GM23338 (cell line): ENCODE measurements around the gene SPATC1L.

Experiments used
- CREB1 ChIP-seq: fragments of 250-450 bp; sonication (Bioruptor Pico); IDR thresholded peaks from 2 replicates; pipeline ENCODE4 v1.5.0; 2020; ENCODE audit warnings: low read depth, mild to moderate bottlenecking, moderate library complexity
- EZH2 ChIP-seq: fragments of 200-600 bp; sonication (generic); IDR thresholded peaks from one replicate; pipeline ENCODE4 v1.8.0; 2017; ENCODE audit warnings: antibody characterized with exemption, mild to moderate bottlenecking, low read depth; ENCODE audit not compliant: unreplicated experiment
- EZH2phosphoT487 ChIP-seq: fragments of 200-600 bp; sonication (generic); IDR thresholded peaks from one replicate; pipeline ENCODE4 v1.8.1; 2018; ENCODE audit warnings: antibody characterized with exemption; ENCODE audit not compliant: unreplicated experiment
- POLR2AphosphoS5 ChIP-seq: IDR thresholded peaks from 2 replicates; pipeline ENCODE4 v1.6.1; 2016; ENCODE audit warnings: antibody characterized with exemption, low read depth
- ZNF331 ChIP-seq: fragments of 250-450 bp; sonication (Bioruptor Pico); IDR thresholded peaks from 2 replicates; pipeline ENCODE4 v1.5.0; 2020; ENCODE audit warnings: low read depth, mild to moderate bottlenecking, moderate library complexity
- TF ChIP-seq, protein P1 (sequence below), 2 experiments: fragments of 200-600 bp in 1 of 2; sonication (generic) in 1 of 2; conservative IDR thresholded peaks; 2 replicates each; pipeline versions ENCODE4 v1.5.1 to v1.6.1; 2016 to 2017; ENCODE audit warnings: antibody characterized with exemption in 2 of 2, low read depth in 2 of 2, mild to moderate bottlenecking in 2 of 2, moderate library complexity in 1 of 2
- TF ChIP-seq, protein P2 (sequence below): IDR thresholded peaks from one replicate; pipeline ENCODE4 v1.6.1; 2018; ENCODE audit warnings: antibody characterized with exemption; ENCODE audit not compliant: unreplicated experiment
- TF ChIP-seq, protein P3 (sequence below): fragments of 250-450 bp; sonication (Bioruptor Pico); IDR thresholded peaks from 2 replicates; pipeline ENCODE4 v1.5.0; 2020; ENCODE audit warnings: mild to moderate bottlenecking, moderate library complexity
- TF ChIP-seq, protein P4 (sequence below): IDR thresholded peaks from 2 replicates; pipeline ENCODE4 v1.6.1; 2016; ENCODE audit warnings: antibody characterized with exemption

DNA sequence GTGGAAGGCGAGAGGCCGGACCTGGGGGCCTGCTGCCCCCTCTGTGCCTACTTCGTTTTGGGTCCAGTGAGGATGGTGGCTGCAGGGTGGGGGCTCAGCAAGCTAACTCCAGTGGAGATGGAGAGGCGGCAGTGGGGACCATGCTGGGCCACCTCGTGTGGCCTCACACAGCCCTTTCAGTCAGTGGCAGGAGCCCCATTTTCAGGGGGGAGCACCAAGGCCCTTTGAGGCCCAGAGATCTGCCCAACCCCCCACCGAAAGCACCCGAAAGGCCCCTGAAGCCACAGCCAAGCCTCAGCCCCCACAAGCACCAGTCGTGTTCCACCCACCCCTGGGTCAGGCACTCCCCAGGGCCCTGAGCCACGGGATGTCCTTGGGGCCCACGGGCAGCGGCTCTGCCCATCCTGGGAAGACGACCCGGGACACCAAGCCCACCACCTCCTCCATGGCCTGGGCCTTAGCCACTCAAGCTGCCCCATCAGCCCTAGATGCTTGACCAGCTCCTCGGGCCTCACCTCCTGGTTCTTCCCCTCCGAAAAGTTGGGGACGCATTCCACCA is 29.2 kb downstream of the SPATC1L start:
- no peak for TF ChIP-seq POLR2AphosphoS5
- TF ChIP-seq EZH2phosphoT487: no peak
- no peak for TF ChIP-seq EZH2
- TF ChIP-seq, protein P1, sequence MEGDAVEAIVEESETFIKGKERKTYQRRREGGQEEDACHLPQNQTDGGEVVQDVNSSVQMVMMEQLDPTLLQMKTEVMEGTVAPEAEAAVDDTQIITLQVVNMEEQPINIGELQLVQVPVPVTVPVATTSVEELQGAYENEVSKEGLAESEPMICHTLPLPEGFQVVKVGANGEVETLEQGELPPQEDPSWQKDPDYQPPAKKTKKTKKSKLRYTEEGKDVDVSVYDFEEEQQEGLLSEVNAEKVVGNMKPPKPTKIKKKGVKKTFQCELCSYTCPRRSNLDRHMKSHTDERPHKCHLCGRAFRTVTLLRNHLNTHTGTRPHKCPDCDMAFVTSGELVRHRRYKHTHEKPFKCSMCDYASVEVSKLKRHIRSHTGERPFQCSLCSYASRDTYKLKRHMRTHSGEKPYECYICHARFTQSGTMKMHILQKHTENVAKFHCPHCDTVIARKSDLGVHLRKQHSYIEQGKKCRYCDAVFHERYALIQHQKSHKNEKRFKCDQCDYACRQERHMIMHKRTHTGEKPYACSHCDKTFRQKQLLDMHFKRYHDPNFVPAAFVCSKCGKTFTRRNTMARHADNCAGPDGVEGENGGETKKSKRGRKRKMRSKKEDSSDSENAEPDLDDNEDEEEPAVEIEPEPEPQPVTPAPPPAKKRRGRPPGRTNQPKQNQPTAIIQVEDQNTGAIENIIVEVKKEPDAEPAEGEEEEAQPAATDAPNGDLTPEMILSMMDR (conservative IDR thresholded peaks at IDR 0.05; ENCODE audit: low read depth in 2 of 2): no peak
- TF ChIP-seq, protein P2, sequence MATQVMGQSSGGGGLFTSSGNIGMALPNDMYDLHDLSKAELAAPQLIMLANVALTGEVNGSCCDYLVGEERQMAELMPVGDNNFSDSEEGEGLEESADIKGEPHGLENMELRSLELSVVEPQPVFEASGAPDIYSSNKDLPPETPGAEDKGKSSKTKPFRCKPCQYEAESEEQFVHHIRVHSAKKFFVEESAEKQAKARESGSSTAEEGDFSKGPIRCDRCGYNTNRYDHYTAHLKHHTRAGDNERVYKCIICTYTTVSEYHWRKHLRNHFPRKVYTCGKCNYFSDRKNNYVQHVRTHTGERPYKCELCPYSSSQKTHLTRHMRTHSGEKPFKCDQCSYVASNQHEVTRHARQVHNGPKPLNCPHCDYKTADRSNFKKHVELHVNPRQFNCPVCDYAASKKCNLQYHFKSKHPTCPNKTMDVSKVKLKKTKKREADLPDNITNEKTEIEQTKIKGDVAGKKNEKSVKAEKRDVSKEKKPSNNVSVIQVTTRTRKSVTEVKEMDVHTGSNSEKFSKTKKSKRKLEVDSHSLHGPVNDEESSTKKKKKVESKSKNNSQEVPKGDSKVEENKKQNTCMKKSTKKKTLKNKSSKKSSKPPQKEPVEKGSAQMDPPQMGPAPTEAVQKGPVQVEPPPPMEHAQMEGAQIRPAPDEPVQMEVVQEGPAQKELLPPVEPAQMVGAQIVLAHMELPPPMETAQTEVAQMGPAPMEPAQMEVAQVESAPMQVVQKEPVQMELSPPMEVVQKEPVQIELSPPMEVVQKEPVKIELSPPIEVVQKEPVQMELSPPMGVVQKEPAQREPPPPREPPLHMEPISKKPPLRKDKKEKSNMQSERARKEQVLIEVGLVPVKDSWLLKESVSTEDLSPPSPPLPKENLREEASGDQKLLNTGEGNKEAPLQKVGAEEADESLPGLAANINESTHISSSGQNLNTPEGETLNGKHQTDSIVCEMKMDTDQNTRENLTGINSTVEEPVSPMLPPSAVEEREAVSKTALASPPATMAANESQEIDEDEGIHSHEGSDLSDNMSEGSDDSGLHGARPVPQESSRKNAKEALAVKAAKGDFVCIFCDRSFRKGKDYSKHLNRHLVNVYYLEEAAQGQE: no peak
- TF ChIP-seq CREB1 (CRISPR knock-in tag): no peak
- TF ChIP-seq, protein P3, sequence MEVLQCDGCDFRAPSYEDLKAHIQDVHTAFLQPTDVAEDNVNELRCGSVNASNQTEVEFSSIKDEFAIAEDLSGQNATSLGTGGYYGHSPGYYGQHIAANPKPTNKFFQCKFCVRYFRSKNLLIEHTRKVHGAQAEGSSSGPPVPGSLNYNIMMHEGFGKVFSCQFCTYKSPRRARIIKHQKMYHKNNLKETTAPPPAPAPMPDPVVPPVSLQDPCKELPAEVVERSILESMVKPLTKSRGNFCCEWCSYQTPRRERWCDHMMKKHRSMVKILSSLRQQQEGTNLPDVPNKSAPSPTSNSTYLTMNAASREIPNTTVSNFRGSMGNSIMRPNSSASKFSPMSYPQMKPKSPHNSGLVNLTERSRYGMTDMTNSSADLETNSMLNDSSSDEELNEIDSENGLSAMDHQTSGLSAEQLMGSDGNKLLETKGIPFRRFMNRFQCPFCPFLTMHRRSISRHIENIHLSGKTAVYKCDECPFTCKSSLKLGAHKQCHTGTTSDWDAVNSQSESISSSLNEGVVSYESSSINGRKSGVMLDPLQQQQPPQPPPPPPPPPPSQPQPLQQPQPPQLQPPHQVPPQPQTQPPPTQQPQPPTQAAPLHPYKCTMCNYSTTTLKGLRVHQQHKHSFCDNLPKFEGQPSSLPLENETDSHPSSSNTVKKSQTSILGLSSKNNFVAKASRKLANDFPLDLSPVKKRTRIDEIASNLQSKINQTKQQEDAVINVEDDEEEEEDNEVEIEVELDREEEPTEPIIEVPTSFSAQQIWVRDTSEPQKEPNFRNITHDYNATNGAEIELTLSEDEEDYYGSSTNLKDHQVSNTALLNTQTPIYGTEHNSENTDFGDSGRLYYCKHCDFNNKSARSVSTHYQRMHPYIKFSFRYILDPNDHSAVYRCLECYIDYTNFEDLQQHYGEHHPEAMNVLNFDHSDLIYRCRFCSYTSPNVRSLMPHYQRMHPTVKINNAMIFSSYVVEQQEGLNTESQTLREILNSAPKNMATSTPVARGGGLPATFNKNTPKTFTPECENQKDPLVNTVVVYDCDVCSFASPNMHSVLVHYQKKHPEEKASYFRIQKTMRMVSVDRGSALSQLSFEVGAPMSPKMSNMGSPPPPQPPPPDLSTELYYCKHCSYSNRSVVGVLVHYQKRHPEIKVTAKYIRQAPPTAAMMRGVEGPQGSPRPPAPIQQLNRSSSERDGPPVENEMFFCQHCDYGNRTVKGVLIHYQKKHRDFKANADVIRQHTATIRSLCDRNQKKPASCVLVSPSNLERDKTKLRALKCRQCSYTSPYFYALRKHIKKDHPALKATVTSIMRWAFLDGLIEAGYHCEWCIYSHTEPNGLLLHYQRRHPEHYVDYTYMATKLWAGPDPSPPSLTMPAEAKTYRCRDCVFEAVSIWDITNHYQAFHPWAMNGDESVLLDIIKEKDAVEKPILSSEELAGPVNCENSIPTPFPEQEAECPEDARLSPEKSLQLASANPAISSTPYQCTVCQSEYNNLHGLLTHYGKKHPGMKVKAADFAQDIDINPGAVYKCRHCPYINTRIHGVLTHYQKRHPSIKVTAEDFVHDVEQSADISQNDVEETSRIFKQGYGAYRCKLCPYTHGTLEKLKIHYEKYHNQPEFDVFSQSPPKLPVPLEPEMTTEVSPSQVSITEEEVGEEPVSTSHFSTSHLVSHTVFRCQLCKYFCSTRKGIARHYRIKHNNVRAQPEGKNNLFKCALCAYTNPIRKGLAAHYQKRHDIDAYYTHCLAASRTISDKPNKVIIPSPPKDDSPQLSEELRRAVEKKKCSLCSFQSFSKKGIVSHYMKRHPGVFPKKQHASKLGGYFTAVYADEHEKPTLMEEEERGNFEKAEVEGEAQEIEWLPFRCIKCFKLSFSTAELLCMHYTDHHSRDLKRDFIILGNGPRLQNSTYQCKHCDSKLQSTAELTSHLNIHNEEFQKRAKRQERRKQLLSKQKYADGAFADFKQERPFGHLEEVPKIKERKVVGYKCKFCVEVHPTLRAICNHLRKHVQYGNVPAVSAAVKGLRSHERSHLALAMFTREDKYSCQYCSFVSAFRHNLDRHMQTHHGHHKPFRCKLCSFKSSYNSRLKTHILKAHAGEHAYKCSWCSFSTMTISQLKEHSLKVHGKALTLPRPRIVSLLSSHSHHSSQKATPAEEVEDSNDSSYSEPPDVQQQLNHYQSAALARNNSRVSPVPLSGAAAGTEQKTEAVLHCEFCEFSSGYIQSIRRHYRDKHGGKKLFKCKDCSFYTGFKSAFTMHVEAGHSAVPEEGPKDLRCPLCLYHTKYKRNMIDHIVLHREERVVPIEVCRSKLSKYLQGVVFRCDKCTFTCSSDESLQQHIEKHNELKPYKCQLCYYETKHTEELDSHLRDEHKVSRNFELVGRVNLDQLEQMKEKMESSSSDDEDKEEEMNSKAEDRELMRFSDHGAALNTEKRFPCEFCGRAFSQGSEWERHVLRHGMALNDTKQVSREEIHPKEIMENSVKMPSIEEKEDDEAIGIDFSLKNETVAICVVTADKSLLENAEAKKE (CRISPR knock-in tag): no peak
- TF ChIP-seq, protein P4, sequence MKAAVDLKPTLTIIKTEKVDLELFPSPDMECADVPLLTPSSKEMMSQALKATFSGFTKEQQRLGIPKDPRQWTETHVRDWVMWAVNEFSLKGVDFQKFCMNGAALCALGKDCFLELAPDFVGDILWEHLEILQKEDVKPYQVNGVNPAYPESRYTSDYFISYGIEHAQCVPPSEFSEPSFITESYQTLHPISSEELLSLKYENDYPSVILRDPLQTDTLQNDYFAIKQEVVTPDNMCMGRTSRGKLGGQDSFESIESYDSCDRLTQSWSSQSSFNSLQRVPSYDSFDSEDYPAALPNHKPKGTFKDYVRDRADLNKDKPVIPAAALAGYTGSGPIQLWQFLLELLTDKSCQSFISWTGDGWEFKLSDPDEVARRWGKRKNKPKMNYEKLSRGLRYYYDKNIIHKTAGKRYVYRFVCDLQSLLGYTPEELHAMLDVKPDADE: no peak
- no peak for TF ChIP-seq ZNF331
